A549 (cell line): ENCODE data around the gene GPATCH8. TPM values are rescaled to one million over a fixed set of nuclear protein-coding genes. Genes with fewer than 3 reads are reported as not detected.

Experiments used
- ATAC-seq, 2 experiments: fragments of 200-7000 bp in 1 of 2; fragments of >200 bp in 1 of 2; cut with Nextera tagmentation in 1 of 2; cut with Tn5 transposase in 1 of 2; 3 replicates each; pipeline versions ENCODE4 v1.8.0 to v1.9.1; 2018 to 2020; ENCODE audit warnings: mild to moderate bottlenecking in 1 of 2, moderate library complexity in 1 of 2
- CTCF ChIA-PET: fragments of 300-600 bp; sonication (Branson Sonifier 250); formaldehyde crosslinking; extraction: SDS; loops from one replicate; lab custom pipeline; 2021; ENCODE audit warnings: antibody characterized with exemption, inconsistent platforms; lab: Yijun Ruan, JAX
- POLR2A ChIA-PET: fragments of 350-600 bp; formaldehyde crosslinking; extraction: SDS; loops from one replicate; lab custom pipeline; 2021; ENCODE audit warnings: antibody characterized with exemption, inconsistent platforms; lab: Yijun Ruan, JAX
- DNase-seq, 2 experiments: peaks; one replicate each; pipeline versions ENCODE4 v3.0.0 to v3.0.0-alpha.2; 2011 to 2016; ENCODE audit warnings: low read depth in 1 of 2, low spot score in 1 of 2
- FAIRE-seq: peaks from 2 replicates; lab custom pipeline; 2011; peaks lifted over from hg19 to GRCh38; lab: Jason Lieb, UNC
- H3K27ac ChIP-seq, 2 experiments: fragments of >200 bp; sonication (Bioruptor Twin); formaldehyde crosslinking; 3 replicates each; pipeline ENCODE4 v1.5.1; 2016 to 2017
- H3K4me1 ChIP-seq: fragments of >200 bp; sonication (Bioruptor Twin); formaldehyde crosslinking; 3 replicates; pipeline ENCODE4 v1.6.1; 2016
- H3K4me2 ChIP-seq: fragments of >200 bp; sonication (Bioruptor Twin); formaldehyde crosslinking; 3 replicates; pipeline ENCODE4 v1.6.1; 2016
- H3K4me3 ChIP-seq: fragments of >200 bp; sonication (Bioruptor Twin); formaldehyde crosslinking; 3 replicates; pipeline ENCODE4 v1.5.1; 2016
- H3K9me3 ChIP-seq: fragments of >200 bp; sonication (Bioruptor Twin); formaldehyde crosslinking; 3 replicates; pipeline ENCODE4 v1.6.1; 2016
- ATOH8 ChIP-seq: fragments of 250-450 bp; sonication (Bioruptor Pico); IDR thresholded peaks from 2 replicates; pipeline ENCODE4 v1.5.0; 2020; ENCODE audit warnings: low read depth, mild to moderate bottlenecking, moderate library complexity
- CBX8 ChIP-seq: fragments of 200-600 bp; sonication (generic); IDR thresholded peaks from 2 replicates; pipeline ENCODE4 v1.6.1; 2016
- CTCF ChIP-seq: fragments of >200 bp; sonication (Bioruptor Twin); formaldehyde crosslinking; IDR thresholded peaks from 3 replicates; pipeline ENCODE4 v1.5.1; 2016
- EHMT2 ChIP-seq: fragments of 200-600 bp; sonication (generic); IDR thresholded peaks from 2 replicates; pipeline ENCODE4 v1.6.1; 2016; ENCODE audit warnings: antibody characterized with exemption, low read depth, mild to moderate bottlenecking, moderate library complexity
- ELK1 ChIP-seq: fragments of 150-350 bp; IDR thresholded peaks from 2 replicates; pipeline ENCODE4 v1.6.1; 2014; ENCODE audit warnings: low read depth, mild to moderate bottlenecking, low read length
- HEYL ChIP-seq: fragments of 250-450 bp; sonication (Bioruptor Pico); IDR thresholded peaks from 2 replicates; pipeline ENCODE4 v1.8.0; 2021; ENCODE audit warnings: mild to moderate bottlenecking, moderate library complexity
- HOXA7 ChIP-seq: fragments of 250-450 bp; sonication (Bioruptor Pico); IDR thresholded peaks from 2 replicates; pipeline ENCODE4 v1.5.0; 2020; ENCODE audit warnings: mild to moderate bottlenecking, moderate library complexity
- HOXB13 ChIP-seq: fragments of 250-450 bp; sonication (Bioruptor Pico); IDR thresholded peaks from 2 replicates; pipeline ENCODE4 v1.5.0; 2020; ENCODE audit warnings: low read depth, mild to moderate bottlenecking, moderate library complexity
- JUN ChIP-seq, 2 experiments: fragments of >200 bp; sonication (Bioruptor Twin); formaldehyde crosslinking; IDR thresholded peaks; 2 replicates in 1 of 2; 3 replicates in 1 of 2; pipeline ENCODE4 v1.6.1; 2016 to 2017
- MAFK ChIP-seq: fragments of 450-650 bp; IDR thresholded peaks from 2 replicates; pipeline ENCODE4 v1.6.1; 2014; ENCODE audit not compliant: partially characterized antibody
- NPAS2 ChIP-seq: fragments of 250-450 bp; sonication (Bioruptor Pico); IDR thresholded peaks from 2 replicates; pipeline ENCODE4 v1.8.0; 2022; ENCODE audit warnings: mild to moderate bottlenecking, moderate library complexity, borderline replicate concordance
- POLR2A ChIP-seq: IDR thresholded peaks from 2 replicates; pipeline ENCODE4 v1.6.1; 2012; ENCODE audit warnings: mild to moderate bottlenecking, low read length
- RAD21 ChIP-seq, 2 experiments: fragments of >200 bp in 1 of 2; sonication (Bioruptor Twin) in 1 of 2; formaldehyde crosslinking in 1 of 2; IDR thresholded peaks in 1 of 2; conservative IDR thresholded peaks in 1 of 2; 2 replicates in 1 of 2; 3 replicates in 1 of 2; pipeline ENCODE4 v1.6.1; 2012 to 2018; ENCODE audit warnings: inconsistent platforms in 1 of 2
- RARB ChIP-seq: fragments of 250-450 bp; sonication (Bioruptor Pico); IDR thresholded peaks from 2 replicates; pipeline ENCODE4 v1.8.0; 2021; ENCODE audit warnings: mild to moderate bottlenecking, moderate library complexity
- SMC3 ChIP-seq: fragments of >200 bp; sonication (Bioruptor Twin); formaldehyde crosslinking; IDR thresholded peaks from 3 replicates; pipeline ENCODE4 v1.6.1; 2018; ENCODE audit warnings: inconsistent platforms
- SREBF2 ChIP-seq: fragments of 450-650 bp; IDR thresholded peaks from 2 replicates; pipeline ENCODE4 v1.6.1; 2014; ENCODE audit warnings: mild to moderate bottlenecking, moderate library complexity
- TFCP2L1 ChIP-seq: fragments of 250-450 bp; sonication (Bioruptor Pico); IDR thresholded peaks from 2 replicates; pipeline ENCODE4 v1.5.0; 2021; ENCODE audit warnings: mild to moderate bottlenecking
- USF2 ChIP-seq: fragments of 450-650 bp; IDR thresholded peaks from 2 replicates; pipeline ENCODE4 v1.6.1; 2014; ENCODE audit warnings: antibody characterized with exemption
- WGBS: methylation state at CpG from one replicate; pipeline ENCODE4 v1.1.6; 2017; ENCODE audit errors: missing lambda C conversion rate; 5-methylcytosine and 5-hydroxymethylcytosine counted together
- polyA plus RNA-seq, 4 experiments: library from polyadenylated mRNA; depleted of rRNA in 3 of 4; stranded (reverse); fragments of >200 nt; fragmentation: RNase III in 1 of 4; extraction: RNeasy Plus Mini Kit Qiagen cat#74134 plus additional on column Dnase treatment in 1 of 4; gene quantifications; 2 replicates in 3 of 4; 3 replicates in 1 of 4; pipeline ENCODE4 v1.2.3, GENCODE V29; 2011 to 2017

GPATCH8 gene
- polyA plus RNA-seq, 2 of the 4 experiments (the other 2 are of a cell fraction), result 21.7 to 27.3 TPM

GRCh38 chr17:44350733-44351226 lies 152.4 kb downstream of the GPATCH8 start:
- H3K4me2 ChIP-seq, result no peak overlapping the region
- TF ChIP-seq RARB (CRISPR knock-in tag) (no peak), CTCF (peak; percentile 81), RAD21 (conservative IDR thresholded peaks at IDR 0.05 in 1 of 2, IDR thresholded peaks at IDR 0.05 in 1 of 2) (peak; percentile 75 to 85), SMC3 (peak; percentile 71)
- POLR2A ChIA-PET, result interaction anchor here (1.6 kb wide), 1 partner anchor 129 kb away, joined by 3 read pairs; no protein-coding TSS in a partner anchor
- no peak overlapping the region for H3K4me3 ChIP-seq
- peak; percentile 28 for FAIRE-seq
- CTCF ChIA-PET, result interaction anchor here (0.5 to 17.9 kb wide), 44 partner anchors 9 to 585 kb away, joined by 3 to 327 read pairs (median 4); partner anchors contain the start of genes FAM171A2 and SLC25A39
- no peaks in the 10 kb centered on the region for H3K9me3 ChIP-seq
- 35% methylated on average over 4 of the region's 6 CpGs for WGBS
- DNase-seq, result peak; percentile 73 to 96
- ATAC-seq, result peak; percentile 78 to 92
- no peak overlapping the region for H3K27ac ChIP-seq
- H3K4me1 ChIP-seq, result peaks cover 6% of the 10 kb centered on the region

GRCh38 chr17:44349553-44350070 lies 153.6 kb downstream of the GPATCH8 start:
- POLR2A ChIA-PET, result no interaction called here
- 93% methylated on average over 7 of the region's 12 CpGs for WGBS
- no peak for ATAC-seq
- H3K9me3 ChIP-seq, result no peaks in the 10 kb centered on the region
- H3K27ac ChIP-seq, result no peak overlapping the region
- FAIRE-seq, result no peak
- no peak overlapping the region for H3K4me3 ChIP-seq
- H3K4me2 ChIP-seq, result no peak overlapping the region
- H3K4me1 ChIP-seq, result peaks cover 6% of the 10 kb centered on the region
- TF ChIP-seq MAFK, result no peak
- CTCF ChIA-PET, result interaction anchor here (0.6 to 17.9 kb wide), 27 partner anchors 8 to 311 kb away, joined by 3 to 327 read pairs (median 4); partner anchors contain the start of genes FAM171A2 and SLC25A39
- no peak for DNase-seq

- CTCF ChIA-PET, result interaction anchor here (0.6 to 17.9 kb wide), 13 partner anchors 14 to 310 kb away, joined by 3 to 327 read pairs (median 4); partner anchors contain the start of gene FAM171A2
These were observed 154.2 kb downstream of the GPATCH8 start for GRCh38 chr17:44348988-44349364.

More at GRCh38 chr17:44348988-44349364, 154.2 kb downstream of the GPATCH8 start:
- no peak for TF ChIP-seq CBX8
- TF ChIP-seq ELK1, result no peak
- TF ChIP-seq EHMT2, result no peak
- no peak for TF ChIP-seq MAFK
- TF ChIP-seq NPAS2 (CRISPR knock-in tag), result no peak
- TF ChIP-seq ATOH8 (CRISPR knock-in tag), result no peak
- no peak for TF ChIP-seq RARB (CRISPR knock-in tag)
- TF ChIP-seq HOXB13 (CRISPR knock-in tag), result no peak
- TF ChIP-seq HEYL, result no peak
- no peak for TF ChIP-seq USF2
- no peak for TF ChIP-seq HOXA7 (CRISPR knock-in tag)
- TF ChIP-seq RAD21 (conservative IDR thresholded peaks at IDR 0.05 in 1 of 2, IDR thresholded peaks at IDR 0.05 in 1 of 2), result no peak
- TF ChIP-seq POLR2A, result no peak
- TF ChIP-seq TFCP2L1 (CRISPR knock-in tag), result no peak
- no peak for TF ChIP-seq SREBF2
- TF ChIP-seq JUN (IDR thresholded peaks at IDR 0.05), result no peak
- TF ChIP-seq, all 56 proteins: peak for 0
- no peaks in the 10 kb centered on the region for H3K9me3 ChIP-seq
- H3K4me2 ChIP-seq, result no peak overlapping the region
- WGBS, result 87% methylated on average over 6 of the region's 6 CpGs
- H3K27ac ChIP-seq, result no peak overlapping the region
- POLR2A ChIA-PET, result no interaction called here
- ATAC-seq (no peak), FAIRE-seq (no peak), DNase-seq (no peak)
- H3K4me1 ChIP-seq, result peaks cover 9% of the 10 kb centered on the region
- no peak overlapping the region for H3K4me3 ChIP-seq
